ENCODE measurements around the gene CAMTA1.
"Not testable (repeated sequence)": the region's sequence is repeated elsewhere in the genome, so short reads cannot be mapped to it uniquely, and the experiment has no call there.

CAMTA1 gene

GRCh38 chr1:7595336-7595735 is 810.1 kb downstream of the CAMTA1 start:
- no peak for TF ChIP-seq CTCF (IDR thresholded peaks at IDR 0.05; ENCODE audit: low read depth, low read length)
- H3K4me3 ChIP-seq (ENCODE audit: low read depth, low read length), result no peak overlapping the region

DNA sequence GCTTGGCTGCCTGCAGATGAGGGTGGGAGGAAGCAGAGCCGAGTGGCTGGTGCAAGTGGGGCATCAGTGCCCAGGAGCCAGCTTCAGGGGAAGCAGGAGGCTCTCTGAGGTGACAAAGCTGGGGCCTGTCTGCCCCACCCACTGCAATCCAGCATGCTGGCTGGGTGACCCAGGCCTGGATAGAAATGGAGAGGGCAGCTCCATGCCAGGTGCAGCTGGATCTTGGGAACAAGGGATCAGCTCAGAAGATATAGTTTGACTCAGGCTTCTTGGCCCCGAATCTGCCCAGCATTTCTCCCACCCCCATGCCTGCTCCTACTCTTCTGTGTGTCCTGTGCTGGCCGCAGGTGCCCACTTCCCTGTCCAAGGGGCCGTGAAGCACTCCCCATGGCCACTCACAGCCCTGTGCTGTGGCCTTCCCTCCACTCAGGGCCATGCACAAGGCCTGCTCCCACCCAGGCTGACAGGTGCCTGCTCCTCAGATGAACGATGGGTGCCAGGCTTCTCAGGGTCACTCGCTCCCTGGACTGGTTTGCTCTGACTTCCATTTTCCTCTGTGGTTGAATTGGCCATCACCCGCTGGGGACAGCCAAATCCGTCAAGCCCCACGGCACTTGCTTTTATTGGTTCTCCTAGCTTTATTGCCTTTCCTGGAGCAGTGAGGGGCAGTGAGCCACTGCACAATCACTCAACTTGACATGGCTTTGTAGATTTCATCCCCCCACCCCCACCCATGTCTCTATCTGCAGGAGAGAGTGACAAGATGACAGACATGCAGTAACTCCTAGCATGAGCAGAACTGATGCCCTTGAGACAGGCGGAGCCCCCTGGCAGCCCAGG is 811.1 kb downstream of the CAMTA1 start:
- no peak overlapping the region for H3K4me3 ChIP-seq (ENCODE audit: low read depth, low read length)
- no peak for TF ChIP-seq CTCF (IDR thresholded peaks at IDR 0.05; ENCODE audit: low read depth, low read length)

DNA sequence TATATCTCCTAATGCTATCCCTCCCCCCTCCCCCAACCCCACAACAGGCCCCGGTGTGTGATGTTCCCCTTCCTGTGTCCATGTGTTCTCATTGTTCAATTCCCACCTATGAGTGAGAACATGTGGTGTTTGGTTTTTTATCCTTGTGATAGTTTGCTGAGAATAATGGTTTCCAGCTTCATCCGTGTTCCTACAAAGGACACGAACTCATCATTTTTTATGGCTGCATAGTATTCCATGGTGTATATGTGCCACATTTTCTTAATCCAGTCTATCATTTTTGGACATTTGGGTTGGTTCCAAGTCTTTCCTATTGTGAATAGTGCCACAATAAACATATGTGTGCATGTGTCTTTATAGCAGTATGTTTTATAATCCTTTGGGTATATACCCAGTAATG is 812.8 kb downstream of the CAMTA1 start:
- H3K4me3 ChIP-seq (ENCODE audit: low read depth, low read length), result not testable (repeated sequence)

DNA sequence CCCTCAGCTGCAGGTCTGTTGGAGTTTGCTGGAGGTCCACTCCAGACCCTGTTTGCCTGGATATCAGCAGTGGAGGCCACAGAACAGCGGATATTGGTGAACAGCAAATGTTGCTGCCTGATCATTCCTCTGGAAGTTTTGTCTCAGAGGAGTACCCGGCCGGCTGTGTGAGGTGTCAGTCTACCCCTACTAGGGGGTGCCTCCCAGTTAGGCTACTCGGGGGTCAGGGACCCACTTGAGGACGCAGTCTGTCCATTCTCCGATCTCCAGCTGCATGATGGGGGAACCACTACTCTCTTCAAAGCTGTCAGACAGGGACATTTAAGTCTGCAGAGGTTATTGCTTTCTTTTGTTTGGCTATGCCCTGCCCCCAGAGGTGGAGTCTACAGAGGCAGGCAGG is 819.7 kb downstream of the CAMTA1 start:
- not testable (repeated sequence) for H3K4me3 ChIP-seq (ENCODE audit: low read depth, low read length)

GRCh38 chr1:7606096-7606495 is 820.8 kb downstream of the CAMTA1 start:
- no peak for TF ChIP-seq CTCF (IDR thresholded peaks at IDR 0.05; ENCODE audit: low read depth, low read length)
- no peak overlapping the region for H3K4me3 ChIP-seq (ENCODE audit: low read depth, low read length)

GRCh38 chr1:7607097-7607496 is 821.8 kb downstream of the CAMTA1 start:
- TF ChIP-seq CTCF (IDR thresholded peaks at IDR 0.05; ENCODE audit: low read depth, low read length), result no peak
- no peak overlapping the region for H3K4me3 ChIP-seq (ENCODE audit: low read depth, low read length)

DNA sequence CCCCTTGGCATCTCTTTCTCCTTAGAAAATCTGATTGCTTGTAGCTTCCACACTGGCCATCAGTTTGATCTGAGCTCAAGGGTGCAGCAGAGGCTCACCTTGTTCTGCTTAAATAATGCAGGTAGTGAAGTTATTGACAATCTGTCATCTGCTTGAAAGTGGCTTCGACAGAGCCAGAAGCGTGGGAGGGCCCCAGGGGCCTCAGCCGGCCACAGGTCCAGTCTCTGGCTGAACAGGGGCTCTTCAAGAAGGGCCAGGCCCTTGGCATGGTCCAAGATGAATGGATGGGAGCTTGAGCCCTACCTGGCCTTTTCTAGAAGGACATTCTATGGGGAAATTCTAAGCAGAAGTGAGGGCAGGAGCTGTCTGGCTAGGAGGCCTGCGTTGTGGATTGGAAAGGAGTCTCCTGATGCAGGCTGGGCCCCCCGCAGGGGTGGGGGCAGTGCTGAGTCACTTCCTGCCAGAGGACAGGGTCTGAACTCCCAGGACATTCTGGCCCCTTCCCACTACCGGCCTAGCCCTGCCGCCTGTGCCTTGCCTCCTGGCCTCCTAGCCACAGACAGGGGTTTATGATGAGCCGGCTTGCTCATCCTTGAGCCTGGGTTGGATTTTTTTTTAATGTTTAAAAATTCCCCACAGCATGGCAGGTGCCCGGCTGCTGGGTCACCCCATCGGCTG is 823.5 kb downstream of the CAMTA1 start:
- no peak overlapping the region for H3K4me3 ChIP-seq (ENCODE audit: low read depth, low read length)
- no peak for TF ChIP-seq CTCF (IDR thresholded peaks at IDR 0.05; ENCODE audit: low read depth, low read length)

DNA sequence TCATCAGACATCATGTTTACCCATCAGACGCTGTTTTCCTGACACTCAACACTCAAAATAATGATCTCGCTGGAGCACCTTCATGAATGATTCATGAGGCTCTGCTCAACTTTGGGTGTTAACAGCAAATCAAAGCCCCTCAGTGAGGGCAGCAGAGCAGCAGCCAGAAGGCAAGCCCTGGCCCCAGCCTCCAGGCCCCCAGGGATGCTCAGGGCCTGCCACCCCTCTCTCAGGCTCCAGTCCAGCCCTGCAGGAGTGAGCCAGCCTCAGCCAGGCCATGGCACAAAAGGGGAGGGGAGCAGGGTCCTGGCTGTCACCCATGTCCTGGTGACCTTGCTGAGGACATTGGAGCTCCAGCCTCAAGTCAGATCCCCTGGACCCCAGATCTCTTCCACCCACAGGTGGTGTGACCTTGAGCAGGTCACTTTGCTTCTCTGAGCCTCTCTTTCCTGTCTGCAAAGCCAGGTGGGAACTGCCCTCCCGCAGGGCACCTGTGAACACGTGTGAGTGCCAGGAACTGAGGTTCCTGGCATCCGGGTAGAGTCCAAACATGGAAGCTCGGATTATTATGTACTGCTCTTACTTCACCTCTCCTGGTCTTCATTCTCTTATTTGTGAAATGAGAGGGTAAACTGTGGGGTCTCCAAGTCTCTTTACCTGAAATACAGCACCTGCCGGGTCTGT is 824.2 kb downstream of the CAMTA1 start:
- no peak for TF ChIP-seq CTCF (IDR thresholded peaks at IDR 0.05; ENCODE audit: low read depth, low read length)
- no peak overlapping the region for H3K4me3 ChIP-seq (ENCODE audit: low read depth, low read length)

All from WI38 (cell line).